Medulla oblongata (tissue), 1 donor: Measurements from ENCODE around the gene MAML3.

Experiments used
- DNase-seq: peaks from one replicate; pipeline ENCODE4 v3.0.0-alpha.2; 2015; ENCODE audit errors: extremely low spot score

The MAML3 gene

DNA sequence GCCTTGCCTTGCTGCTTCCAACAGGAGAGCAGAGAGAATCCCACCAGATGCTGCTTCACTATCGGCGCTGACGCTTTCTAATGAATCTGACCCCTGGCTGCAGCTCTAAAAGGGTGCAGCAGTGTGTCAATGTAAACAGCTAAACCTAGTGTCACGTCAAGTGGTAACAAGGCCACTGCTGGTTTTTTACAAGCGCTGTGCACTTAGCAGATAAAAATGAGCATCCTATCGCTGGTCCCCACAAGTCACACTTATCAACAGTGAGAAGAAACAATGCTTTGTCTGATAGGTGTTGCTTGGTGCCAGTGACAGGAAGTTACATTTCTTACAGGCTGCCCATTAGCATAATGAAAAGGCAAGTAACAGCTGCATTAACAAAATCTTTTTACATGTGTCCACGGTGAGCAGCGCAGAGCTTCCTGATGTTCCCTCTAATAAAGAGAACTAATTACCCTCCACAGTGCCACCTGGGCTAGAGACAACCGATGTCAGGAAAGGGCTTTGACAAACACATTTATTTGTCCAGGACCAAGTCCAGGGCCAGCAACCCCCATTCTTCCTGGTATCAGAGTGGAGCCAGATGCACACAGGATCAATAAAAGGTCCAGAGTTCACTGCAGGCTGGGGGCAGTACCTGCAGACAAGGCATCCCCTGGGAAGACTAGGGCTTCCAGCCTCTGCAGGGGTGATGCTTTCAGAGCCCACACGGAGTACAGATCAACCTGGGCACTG, 312.4 kb downstream of the MAML3 start:
- DNase-seq = no peak

DNA sequence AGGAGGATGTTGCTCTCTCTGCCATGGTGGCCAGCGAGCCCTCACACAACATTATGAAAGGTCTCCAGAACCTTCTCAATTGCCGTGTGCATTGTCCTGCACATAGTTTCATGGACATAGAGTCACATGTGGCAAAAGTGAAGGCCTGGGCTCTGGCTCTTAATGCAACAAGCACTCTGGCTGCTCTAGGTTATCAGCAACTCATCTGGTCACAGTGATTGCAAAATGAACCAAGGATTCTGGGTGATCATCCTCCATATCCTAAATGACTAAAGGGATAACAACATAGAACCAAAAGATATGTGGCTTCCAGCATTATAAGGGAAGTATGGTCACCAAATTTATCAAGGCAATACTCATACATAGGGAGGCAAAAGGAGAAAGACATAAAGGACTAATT, 313.2 kb downstream of the MAML3 start:
- DNase-seq = no peak

DNA sequence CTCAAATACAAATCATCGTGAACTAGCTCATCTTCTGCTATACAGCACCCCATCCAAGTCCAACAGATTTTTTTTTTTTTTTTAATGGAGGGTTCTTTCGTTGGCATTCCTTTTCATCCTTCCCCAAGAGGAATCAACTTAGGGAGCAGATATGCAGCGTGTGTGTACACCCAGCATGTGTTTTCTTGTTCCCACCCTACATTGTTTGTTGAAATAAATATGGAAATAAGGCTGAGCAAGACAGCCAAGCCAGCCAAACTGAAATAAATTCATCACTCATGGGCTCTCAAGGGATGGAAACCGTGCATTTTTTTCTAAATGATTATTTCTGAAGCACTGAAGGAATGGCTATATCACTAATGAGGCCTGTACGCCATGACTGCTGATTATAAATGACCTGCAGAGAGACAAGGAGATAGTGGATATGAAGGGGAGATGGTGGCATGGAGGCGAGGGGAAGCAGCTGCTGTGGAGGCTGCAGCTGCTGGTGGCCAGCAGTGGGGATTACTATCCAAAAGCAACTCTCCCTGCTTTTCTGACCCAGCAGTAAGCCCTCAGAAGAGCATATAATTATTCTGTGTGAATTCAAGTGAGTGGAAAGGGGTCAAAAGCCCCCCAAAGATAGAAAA, 314.5 kb downstream of the MAML3 start:
- DNase-seq = no peak

DNA sequence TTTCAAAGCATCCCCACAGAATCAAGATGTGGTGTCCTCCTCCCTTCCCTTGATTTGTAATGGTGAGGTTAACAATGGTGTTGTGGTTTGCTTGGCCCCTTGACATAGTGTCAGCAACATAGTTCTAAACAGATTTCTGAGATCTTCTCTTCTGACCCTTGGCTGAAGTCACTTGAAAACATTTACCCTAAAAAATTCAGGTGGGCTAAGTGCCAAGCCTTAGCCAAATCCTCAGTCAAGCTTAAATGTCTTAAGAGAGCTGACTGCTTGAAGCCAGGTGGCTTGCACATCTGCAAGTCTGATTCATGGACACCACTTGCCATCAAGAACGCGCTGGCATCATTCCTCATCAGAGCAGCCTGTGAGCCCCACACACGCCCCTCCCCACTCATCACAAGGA, 315.2 kb downstream of the MAML3 start:
- no peak for DNase-seq

DNA sequence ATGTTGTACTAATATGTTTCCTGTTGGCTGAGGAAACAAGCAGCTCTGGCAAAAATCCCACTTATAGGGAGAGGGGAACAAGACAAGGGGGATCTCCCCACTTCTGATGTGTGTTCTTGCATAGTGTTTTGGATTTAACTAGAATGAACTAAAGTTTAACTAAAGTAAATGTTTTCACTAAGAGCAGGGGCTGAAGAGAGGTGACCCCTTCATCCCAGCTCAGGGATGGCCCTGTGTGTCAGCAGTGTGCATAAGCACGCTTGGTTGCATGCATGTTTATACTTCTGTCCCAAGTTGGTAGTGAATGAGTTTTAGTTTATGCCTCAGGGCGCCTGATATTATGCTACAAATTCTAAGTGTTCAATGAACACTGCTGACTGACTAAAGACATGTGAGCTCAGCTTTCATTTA, 319.0 kb downstream of the MAML3 start:
- DNase-seq = no peak

DNA sequence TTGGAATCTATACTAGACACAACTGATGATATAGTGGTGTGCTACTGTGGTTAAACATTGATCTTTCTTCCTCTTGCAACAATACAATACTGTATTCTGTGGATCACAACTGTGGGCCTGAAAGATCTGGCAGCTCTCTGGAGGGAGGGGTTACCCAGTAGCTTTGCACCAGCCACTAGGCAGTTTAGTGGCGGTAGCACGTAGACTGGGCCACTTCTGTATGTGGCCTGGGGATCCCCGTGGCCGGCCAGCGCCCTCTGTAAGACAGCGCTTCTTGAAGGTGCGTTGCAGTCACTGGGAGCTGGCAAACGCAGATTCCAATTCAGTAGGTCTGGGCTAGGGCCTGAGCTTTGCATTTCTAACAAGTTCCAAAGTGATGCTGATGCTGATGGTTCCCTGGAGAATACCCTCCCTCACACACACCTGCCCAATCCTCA, 319.7 kb downstream of the MAML3 start:
- DNase-seq = no peak

DNA sequence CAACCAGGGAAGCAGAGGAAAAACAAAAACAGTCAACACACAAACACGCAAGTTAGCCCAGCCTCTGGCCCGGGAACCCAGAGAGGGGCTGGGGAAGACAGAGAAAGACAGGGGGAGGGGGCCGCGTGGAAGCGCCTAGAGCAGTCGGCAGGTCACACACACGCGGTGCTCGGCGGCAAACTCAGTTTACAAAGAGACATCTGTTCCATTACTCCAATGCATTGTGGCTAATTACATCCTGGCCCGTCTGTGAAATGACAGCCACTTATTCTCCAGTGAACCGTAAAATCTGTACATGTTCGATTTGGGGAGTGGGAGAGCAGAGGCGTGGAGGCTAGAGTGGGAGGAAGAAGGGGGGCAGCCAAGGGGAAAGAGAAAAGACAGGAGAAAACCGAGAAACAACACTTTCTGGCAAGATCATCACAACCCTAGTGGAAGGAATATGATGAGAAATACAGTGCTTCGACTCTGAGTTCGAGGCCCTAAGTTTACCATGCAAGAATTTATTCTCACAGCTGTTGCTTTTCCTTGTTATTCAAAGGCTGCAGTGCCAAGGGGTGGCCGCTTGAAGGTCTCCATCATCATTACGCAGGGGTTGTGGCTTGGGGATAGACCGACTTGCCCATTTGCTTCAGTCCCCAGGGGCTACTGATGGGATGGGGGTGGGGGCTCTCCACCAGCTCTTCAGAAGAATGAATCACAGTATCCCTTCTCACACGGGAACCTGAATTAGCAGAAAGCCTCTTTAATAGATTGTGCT, 320.7 kb downstream of the MAML3 start:
- no peak for DNase-seq

DNA sequence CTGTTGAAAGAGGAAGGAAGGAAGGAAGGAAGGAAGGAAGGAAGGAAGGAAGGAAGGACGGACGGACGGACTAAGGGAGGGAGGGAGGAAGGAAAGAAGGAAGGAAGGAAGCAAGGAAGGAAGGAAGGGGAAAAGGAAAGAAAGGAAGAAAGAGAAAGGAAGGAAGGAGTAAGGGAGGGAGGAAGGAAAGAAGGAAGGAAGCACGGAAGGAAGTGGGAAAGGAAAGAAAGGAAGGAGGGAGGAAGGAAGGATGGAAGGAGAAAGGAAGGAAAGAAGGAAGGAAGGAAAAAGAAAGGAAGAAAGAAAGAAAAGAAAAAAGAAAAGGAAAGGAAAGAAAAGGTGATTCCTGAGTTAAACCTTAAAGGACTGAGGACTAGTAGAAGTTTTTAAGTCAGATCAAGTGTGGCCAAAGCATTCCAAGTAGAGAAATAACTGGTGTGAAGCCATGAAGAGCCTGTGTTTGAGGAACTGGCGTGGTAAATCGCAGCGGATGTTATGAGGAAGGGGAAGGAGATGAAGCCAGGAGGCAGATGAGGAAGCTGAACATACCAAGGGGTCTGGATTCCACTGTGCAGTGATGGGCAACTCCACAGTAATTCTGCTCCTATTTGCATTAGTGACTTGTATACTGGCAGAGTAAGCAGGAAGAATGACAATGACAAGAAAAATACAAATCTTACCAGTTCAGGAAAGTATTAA, 324.9 kb downstream of the MAML3 start:
- peak; percentile 63 for DNase-seq

DNA sequence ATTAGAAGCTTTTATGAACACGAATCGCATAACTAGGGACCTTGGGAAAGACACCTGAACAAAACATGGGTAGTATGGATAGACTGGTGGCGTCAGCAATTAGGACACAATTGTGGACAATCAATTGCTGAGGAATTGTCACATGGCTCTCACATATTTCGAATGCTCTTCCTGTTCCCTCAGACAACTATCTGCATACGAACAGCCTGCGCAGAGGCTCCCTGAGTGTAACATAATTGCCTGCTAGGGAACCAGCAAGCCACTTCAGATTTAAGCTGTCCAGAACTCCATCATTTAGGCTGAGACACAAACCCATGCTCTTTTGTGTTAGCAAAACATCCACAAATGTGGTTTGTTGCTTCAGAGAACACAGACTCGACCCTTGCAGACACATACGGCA, 327.6 kb downstream of the MAML3 start:
- DNase-seq = no peak

DNA sequence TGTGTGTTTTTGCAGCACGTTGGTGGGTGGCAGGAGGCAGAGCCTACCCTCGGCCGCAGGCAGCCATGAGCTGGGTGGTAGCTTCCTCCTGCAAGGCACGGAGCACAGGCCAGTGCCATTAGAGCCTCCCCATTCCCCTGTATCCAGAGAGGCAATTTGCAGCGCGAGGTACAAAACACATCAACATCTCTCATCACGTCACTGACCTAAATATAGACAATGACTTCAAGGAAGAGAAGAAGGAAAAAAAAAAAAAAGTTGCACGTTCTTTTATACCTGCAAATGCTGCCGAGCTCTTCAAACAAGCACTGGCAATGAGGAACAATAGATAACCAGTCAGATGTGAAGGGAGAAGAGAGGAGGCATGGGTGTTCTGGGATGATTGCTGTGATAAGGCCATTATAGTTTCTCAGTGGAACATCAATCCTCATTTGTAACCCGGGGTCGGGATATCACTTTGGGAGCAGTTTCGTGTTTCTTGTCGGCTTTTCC, 328.4 kb downstream of the MAML3 start:
- no peak for DNase-seq

DNA sequence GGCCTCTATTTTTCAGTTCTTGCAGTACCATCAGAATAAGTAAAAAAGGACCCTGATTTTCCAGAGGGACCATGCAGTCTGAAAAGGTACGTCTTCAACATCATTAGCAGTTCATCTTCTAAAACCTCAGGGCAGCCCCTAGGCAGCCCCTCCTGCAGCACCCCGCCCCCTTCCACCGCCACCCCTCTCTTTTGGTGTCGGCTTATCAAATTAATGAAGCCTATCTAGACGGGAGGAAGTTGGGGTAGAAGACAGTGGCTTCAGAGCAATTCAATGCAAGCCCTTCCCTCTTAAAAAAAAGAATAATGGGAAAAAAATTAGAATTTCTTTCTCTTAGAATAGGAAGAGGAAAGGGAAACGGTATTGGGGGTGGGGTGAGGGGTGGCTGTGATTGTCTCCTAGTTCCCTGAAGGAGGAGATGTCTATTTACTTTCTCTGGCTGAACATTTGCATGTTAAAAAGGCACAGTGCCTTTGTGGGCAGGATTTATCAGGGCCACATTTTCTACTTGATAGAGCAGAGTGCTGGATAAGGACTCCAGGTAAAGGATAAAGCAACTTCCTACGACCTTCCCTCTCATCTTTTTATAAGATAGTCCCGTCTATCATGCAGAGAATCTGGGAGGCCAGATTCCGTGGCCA, 329.0 kb downstream of the MAML3 start:
- DNase-seq = no peak

DNA sequence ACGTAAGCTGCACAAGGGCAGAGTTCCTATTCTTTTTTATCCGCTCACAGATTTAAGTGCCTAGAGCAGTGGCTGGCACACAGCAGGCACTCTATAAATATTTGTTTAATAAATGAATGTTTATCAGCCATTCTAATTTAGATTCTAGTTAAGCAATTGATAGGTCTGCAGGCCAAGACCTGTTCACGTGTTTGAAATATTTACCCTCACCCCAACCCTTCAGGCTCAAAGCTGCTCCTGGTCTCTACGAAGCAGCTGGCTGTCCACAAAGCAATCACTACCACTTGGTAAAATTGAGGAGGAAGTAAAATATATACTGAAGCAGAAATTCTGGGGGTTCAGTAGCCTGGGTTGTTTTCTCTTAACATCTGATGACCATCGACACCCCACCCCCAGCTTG, 330.2 kb downstream of the MAML3 start:
- DNase-seq = no peak

DNA sequence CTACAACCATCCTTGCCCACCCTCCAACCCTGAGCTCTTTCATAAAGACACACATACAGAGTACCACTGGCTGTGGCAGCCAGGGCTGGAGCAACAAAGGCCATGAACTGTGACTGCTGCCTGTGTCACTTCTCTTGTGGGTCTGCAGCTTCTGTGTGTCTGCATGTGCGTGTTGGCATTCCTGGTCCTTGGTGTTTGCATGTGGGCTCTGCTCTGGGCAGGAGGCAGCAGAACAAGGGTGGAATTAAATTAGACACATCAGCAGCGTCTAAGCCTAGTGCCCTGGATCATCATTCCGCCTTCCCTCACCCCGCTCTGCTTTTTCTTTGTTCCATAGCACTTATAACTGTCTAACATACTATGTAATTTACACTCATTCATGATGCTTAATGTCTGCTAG, 330.6 kb downstream of the MAML3 start:
- DNase-seq = no peak

DNA sequence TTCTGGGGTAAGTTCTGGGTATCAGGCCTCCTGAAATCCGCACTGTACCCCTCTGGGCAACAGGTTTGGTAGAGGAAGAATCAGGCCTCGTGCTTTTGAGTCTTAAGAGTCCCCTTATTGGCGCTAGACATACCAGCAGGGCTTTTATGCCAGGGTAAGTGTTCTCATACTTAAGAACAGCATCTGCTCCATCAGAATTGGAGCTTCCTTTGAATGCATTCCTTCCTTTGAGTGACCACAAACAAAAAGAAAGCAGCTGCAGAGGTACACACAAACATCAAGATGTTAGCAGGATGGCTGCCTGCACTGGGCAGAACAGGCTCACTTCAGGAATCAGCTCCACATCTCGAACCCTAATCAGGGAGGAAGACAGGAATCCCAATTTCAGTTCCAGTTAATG, 331.6 kb downstream of the MAML3 start:
- DNase-seq = no peak

DNA sequence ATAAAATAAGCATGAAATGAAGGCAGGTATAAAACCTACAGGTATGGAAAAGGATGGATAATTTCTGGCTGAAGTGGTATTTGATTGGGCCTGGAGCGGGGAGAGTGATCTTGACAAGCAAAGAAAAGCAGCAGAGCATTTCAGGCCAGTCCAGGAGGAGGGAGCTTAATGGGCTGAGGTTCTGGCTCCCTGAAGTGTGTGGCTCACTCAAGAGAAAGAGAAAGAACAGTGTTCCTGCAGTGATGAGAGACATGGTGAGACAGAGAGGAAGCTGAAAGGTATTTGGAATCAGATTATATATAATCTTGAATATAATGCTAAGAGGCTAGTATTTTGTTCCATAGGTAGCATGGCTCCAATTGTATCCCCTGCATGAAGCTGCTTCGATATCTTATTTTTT, 334.9 kb downstream of the MAML3 start:
- no peak for DNase-seq

DNA sequence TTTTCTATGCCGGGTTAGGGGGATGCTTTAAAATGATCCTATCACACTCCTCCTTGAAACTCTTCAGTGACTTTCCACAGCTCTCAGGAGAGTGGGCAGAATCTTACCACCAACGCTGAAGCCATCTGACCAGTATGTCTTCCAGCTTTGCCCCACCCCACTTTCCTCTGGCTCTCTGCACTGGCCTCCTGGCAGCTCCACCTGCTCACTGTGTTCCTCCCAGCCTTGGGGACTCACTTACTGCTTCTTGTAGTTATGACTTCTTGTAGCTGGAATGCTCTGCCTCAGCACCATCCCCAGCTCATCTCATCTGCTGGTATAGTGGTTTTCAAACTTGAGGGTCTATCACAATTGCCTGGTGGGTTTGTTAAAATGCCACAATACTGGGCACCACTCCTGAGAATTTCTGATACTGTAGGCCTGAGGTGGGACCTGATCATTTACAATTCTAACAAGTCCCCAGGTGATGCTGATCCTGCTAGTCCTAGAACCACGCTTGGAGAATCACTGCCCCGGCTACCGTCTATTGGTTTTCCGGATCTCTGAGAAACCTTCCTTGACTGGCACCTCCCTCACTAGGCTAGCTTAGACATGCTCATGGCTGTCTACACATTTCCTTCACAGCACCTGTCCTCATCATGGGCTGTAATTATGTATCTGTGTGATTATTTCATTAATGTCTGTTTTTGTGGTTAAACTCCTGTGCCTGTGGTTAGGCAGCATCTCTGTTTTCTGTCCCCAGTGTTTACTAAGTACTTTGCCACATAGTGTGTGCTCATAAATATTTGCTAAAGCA, 336.1 kb downstream of the MAML3 start:
- peak; percentile 37 for DNase-seq

DNA sequence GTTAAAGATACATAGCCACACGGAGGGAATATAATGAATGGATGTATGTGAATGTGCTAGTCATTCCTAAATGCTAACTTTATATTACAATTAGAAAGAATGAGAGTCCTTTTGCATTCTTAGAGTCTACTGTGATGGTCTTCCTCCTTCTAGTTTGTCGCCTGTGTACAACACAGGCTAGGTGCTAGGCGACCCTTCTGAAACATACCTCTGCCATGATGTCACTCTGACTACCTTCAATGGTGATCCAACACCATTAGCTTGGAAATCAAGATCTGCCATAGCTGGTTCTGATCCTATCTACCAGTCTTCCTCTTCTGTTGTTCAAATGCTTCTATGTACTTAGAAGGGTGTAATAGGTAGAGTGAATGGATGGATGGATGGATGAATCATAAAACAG, 337.1 kb downstream of the MAML3 start:
- no peak for DNase-seq

DNA sequence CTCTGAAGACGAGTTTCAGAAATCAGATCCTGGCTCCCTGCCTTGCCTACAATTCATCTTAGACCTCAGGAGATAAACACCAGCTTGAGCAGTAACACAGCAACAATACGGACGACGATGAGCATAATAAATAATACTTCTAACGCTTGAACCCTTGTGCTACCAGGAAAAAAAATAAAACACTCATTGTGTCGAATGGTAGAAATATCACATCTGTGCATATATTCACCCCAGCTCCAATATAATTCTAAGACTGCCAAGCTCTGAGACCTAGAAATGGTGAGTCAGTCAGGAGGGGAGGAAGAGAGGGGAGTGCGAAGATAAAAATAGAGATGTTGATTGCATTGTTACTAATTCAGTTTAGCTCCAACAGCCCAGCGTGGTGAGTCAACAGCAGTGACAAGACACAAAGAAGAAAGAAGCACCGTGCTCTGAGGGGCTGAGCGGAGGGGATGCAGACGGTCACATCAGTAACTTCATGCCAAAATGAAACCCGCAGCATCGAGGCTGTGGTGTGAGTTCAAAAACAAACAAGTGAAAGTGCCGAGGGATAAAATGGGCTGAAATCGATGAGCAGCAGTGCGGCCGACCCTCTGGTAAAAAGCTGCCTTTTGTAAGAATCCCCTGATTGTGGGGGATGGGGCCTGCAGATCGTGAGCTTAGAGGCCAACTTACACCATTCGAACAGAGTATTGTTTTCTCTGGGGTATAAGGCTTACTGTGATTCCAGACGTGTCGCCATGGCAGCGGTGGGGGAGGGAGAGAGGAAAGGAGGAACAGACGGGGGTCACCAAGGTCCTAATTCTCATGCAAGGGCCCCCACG, 338.0 kb downstream of the MAML3 start:
- DNase-seq = peak; percentile 61

DNA sequence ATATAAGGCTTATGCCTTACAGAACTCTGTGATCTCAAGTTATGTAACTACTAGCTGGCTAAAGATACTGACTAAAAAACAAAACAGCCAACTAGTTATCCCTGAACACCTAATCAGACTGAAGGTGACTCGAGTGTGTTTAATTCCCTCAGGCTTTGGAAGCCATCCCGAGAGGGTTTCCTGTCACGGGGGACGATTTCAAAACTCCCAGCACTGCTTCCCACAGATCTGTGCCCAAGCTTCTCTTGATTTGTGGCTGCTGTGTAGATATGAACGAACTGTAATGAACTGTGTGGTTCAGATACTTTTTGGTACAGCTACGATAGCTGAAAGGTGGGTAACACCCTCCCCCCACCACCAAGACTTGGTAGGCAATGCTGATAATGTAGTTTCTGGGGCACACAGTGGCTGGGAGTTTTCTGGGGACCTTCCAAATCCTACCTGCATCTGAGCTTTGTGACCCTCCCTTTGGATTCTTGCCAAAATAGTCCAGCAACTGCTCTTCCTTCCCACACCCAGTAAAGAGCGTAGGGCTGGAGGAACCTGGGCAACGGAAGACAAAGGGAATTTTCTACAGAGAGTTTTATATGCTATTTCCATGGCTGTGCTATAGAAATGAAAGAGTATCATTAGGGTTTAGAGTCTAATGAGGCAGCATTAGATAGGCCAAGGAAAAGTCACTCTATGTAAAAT, 339.5 kb downstream of the MAML3 start:
- no peak for DNase-seq
